HG02885 (cell line): ENCODE data around the gene MRPL17.
"Not testable (repeated sequence)": the region's sequence is repeated elsewhere in the genome, so short reads cannot be mapped to it uniquely, and the experiment has no call there.

Experiments
- ATAC-seq: cut with Tn5 transposase; IDR thresholded peaks from one replicate; pipeline ENCODE4 v1.9.1; 2021; ENCODE audit warnings: mild to moderate bottlenecking; ENCODE audit not compliant: unreplicated experiment, poor library complexity

The MRPL17 gene

DNA sequence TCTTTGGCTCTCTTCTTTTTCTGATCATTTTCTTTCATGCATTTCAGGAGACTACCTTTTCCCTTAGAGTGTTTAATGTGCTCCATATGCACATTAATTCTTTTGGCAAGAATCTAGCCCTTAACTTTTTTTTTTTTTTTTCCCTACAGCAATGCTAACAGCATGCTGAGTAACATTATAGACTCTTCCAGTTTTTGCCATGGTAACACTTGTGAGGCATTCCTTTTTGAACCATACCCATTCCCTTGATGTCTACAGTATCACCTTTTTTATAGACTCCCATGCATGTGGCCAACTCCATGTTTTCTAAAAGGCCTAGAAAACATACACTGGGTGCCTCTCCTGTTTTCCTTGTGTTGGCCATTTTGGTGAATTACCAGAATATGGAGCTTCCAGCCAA, 2.9 kb upstream of the MRPL17 start:
- ATAC-seq, result no peak

DNA sequence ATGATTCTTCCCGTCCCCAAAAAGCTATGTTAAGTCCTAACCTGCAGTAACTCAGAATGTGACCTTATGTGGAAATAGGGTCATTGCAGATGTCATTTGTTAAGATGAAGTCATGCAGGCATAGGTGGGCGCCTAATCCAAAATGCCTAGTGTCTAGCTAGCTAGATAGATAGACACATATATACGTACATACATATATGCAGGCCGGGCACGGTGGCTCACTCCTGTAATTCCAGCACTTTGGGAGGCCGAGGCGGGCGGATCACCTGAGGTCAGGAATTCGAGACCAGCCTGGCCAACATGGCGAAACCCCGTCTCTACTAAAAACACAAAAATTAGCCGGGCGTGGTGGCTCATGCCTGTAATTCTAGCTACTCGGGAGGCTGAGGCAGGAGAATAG, 928 bp upstream of the MRPL17 start:
- ATAC-seq, result not testable (repeated sequence)

DNA sequence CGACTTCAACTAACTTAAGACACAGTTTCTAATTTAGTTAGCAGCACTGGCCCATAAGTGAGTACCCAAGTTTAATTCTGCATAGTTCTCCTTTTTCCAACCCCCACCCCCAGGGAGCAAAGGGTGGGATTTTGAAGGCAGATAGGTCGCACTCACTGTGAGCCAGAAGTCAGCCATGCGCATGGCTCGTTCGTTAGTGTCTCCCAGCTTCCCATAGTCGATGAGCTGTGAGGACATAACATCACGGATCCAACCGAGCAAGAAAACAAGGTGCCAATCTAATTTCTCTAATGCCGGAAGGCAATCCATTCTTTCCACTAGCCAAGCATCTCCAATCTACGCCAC, 577 bp downstream of the MRPL17 start:
- peak; percentile 2 for ATAC-seq

DNA sequence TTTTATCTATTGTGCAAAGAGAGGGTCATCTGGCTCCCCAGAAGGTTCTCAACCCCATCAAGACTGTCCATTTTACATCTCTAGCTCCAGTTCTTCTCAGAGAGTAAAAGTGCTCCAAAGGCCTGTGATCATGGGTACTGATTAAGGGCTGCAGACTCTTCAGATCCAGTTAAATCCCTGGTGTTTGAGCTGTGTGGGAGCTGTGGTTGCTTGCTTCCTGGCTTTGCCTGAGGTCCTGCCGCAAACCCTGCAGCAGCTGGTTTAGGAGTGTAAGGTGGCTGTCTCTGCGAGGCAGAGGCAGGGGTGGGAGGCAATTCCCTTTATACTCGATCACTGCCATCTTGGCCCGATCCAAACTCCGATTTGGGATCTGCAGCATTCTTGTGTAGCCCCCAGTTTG, 1.2 kb downstream of the MRPL17 start:
- ATAC-seq, result no peak

GRCh38 chr11:6681505-6681904, 1.6 kb downstream of the MRPL17 start:
- no peak for ATAC-seq

DNA sequence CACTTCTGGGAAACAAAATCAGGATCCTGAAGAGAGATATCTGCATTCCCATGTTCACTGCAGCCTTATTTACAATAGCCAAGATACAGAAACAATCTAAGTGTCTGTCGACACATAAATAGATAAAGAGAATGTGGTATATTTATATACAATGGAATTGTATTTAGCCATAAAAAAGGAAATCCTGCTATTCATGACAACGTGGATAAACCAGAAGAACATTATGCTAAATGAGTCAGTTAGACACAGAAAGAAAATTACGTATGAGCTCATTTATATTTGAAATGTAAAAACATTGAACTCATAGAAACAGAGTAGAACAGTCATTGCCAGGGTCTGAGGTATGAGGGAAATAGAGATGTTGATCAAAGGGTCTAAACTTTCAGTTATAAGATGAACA, 6.1 kb downstream of the MRPL17 start:
- ATAC-seq, result no peak

DNA sequence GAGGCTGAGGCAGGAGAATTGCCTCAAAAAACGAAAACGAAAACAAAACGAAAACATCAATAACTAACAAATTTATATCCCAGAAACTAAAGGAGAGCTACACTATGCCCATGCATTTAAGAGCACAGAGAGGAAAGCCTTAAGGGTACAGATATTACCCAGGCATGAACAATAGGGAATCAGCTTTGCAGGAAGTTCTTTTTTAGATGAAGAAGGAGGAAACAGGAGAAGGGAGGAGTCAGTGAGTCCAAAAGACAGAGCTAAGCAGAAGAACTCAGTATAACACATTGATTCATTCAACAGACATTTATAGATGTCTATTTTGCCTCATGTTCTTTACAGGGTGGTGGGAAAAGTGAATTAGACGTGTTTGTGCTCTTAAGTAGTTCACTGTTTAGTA, 8.3 kb downstream of the MRPL17 start:
- ATAC-seq, result no peak

GRCh38 chr11:6674219-6674597, 8.9 kb downstream of the MRPL17 start:
- ATAC-seq, result no peak

DNA sequence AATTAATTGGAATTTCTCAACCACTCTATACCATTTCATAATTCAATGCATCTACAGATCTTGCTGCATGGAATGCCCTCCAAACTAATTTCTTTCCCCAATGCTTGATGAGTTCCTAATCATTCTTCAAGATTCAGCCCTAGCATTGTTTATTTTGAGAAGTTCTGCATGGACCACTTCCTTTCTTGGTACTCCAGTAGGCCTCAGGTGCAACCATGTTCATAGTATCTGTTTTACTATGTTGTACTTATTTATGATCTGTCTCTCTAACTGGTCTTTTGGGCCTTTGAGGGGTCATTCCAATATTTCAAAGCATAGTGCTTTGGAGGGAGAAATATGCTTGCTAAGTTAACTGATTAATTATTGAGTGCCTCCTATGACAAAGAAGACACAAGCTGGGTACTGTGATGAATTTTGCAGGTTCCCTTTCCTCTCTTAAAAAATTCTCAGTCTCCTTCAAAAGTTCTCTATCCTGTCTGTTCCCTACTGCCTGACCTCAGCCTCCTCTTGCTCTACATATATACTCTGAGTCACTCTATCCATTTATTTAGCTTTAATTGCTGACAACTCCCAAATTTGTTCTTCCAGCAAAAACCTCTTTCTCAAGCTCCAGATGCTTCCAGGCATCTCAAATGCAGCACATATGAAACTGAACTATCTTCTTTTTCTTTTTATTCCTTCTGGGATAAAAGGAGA, 9.5 kb downstream of the MRPL17 start:
- ATAC-seq, result no peak

- no peak for ATAC-seq
Observed at GRCh38 chr11:6671991-6672390, 11.1 kb downstream of the MRPL17 start.

- no peak for ATAC-seq
Observed at GRCh38 chr11:6670202-6670830, 12.8 kb downstream of the MRPL17 start.

- no peak for ATAC-seq
Observed at GRCh38 chr11:6667733-6668374, 15.3 kb downstream of the MRPL17 start.

DNA sequence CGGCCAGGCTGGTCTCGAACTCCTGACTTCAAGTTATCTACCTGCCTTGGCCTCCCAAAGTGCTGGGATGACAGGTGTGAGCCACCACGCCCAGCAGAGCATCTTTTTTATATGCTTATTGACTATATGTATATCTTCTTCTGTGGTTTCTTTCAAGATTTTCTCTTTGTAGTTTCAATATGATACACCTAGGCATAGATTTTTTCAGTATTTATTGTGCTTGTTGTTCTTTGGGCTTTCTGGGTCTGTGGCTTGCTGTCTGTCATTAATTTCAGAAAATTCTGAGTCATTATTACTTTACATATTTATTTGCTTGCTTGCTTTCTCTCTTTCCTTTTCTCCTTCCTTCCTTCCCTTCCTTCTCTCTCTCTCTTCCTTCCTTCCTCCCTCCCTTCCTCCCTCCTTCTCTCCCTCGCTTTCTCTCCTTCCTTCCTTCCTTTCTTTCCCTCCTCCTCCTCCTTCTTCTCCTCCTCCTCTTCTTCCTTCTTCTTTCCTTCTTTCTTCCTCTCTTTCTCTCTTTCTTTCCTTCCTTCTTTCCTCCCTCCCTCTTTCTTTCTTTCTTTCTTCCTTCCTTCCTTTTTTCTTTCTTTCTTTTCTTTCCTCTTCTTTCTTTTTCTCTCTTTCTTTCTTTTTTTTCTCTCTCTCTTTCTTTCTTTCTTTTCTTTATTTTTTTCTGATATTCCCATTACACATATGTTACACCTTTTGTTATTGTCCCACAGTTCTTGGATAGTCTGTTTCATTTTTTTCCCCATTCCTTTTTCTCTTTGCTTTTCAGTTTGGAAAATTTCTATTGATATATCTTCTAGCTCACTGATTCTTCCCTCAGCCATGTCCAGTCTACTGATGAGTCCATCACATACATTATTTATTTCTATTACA, 16.6 kb downstream of the MRPL17 start:
- ATAC-seq, result no peak

DNA sequence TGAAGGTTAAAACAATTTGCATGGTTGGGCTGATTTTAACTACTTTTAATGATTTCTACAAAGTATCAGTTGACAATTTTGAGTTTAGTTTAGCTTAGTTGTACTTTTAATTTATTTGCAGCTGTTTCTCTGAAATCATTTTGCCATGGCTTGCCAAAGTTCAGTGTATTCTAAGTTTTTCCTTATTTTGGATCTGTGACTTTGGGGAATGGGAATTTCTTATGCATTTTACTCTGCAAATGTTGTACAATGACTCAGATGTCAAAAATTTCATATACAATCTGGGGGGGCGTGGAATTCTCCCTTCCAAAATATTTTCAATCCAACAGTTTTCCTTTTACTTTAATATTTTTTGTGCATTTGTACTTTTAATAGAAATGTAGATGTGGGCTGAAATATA, 18.6 kb downstream of the MRPL17 start:
- no peak for ATAC-seq

DNA sequence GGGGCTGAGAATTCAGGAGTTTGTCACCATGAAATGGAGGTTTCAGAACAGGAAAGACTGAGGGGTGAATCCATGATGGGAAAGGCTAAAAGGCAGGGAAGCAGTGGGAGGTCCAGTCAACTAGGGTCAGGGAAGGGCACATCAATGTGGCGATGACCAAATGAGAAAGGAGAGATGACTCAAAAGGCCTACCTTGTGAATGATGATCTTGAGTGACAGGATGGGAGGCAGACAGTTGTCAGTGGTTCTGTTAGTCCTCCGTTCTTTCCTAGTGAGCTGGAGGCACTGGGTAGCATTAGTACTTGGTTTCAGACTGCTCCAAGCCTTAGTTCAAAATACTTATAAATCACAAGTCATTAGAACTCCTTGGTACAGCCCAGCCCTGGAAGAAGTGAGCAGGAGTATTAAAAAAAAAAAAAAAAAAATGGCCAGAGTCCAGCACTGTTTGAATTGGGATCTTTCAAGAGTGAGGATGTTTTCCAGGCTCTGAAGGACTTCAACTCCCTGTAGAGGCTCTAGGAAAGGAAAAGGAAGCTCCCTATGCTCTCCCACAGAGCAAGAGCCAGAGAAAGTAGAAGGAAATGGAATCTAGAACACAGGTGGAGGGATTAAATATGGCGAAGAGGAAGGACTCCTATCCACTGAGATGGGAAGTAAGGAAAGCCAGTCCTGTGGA, 19.2 kb downstream of the MRPL17 start:
- no peak for ATAC-seq

GRCh38 chr11:6660712-6661111, 22.4 kb downstream of the MRPL17 start:
- ATAC-seq, result no peak

- no peak for ATAC-seq
Observed at GRCh38 chr11:6658647-6659046, 24.5 kb downstream of the MRPL17 start.

GRCh38 chr11:6657346-6657745, 25.8 kb downstream of the MRPL17 start:
- ATAC-seq, result no peak

DNA sequence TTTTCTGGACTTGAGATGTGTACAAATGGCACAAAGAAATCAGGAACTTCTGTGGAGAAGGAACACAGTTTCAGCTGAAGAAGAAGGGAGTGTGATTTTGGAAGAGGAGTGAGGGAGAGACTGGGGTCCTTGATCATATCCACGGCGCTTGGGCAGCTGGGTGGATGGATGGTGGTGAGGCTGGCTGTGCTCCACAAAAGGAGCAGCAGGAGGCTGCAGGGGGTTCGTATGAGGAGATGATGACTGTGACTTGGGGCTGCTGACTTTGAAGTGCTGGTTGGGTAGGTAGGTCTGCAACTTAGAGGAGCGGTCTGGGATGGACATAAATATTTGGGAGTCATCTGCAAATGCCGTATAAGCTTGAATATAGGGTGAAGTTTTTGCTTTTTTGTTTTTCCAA, 26.2 kb downstream of the MRPL17 start:
- no peak for ATAC-seq

DNA sequence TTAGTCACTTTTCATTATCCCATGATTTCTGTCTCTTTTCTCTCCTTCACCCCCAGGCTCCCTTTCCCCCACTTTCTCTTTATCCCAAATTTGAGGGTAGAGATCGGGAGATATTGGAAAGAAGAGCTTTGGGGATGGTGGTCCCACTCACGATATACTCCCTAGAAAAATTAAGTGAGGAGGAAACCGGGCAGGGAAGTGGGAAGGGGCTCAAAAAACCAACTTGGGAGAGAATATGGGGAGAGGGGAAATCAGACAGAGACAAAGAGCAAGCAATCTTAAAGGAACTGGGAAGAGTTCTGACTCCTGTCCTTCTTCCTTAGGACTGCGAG, 26.6 kb downstream of the MRPL17 start:
- ATAC-seq, result no peak
